HS-5 (cell line): Measurements from ENCODE around the gene ARRDC4.

Experiments used
- DNase-seq: peaks from one replicate; pipeline ENCODE4 v3.0.0-alpha.2; 2012; ENCODE audit warnings: low read depth

Gene ARRDC4, protein sequence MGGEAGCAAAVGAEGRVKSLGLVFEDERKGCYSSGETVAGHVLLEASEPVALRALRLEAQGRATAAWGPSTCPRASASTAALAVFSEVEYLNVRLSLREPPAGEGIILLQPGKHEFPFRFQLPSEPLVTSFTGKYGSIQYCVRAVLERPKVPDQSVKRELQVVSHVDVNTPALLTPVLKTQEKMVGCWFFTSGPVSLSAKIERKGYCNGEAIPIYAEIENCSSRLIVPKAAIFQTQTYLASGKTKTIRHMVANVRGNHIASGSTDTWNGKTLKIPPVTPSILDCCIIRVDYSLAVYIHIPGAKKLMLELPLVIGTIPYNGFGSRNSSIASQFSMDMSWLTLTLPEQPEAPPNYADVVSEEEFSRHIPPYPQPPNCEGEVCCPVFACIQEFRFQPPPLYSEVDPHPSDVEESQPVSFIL

DNA sequence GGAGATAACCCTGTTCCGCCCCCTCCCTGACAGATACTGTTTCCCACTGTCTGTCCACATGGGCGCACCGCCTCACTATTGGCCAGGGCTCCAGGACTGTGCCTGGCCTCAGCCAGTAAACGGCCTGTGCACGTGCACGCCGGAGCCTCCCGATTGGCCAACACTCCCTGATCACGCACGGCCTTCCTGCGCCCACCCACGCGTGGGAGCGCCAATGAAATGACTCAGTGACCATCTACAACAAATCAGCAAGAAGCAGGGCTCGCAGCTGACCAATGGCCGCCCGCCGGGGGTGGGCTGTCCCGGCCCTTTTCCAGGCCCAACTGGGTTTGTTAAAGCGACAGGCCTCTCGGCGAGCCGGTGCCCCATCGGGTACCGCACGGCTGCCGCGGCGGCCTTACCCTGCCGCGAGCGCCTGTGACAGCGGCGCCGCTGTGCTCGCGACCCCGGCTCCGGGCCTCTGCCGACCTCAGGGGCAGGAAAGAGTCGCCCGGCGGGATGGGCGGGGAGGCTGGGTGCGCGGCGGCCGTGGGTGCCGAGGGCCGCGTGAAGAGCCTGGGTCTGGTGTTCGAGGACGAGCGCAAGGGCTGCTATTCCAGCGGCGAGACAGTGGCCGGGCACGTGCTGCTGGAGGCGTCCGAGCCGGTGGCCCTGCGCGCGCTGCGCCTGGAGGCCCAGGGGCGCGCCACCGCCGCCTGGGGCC is at the start of gene ARRDC4:
ARRDC4 (plus strand) TSS at position 340 of the 703 bp plus-strand sequence; CDS start at position 499, 159 bp downstream.
- peak; percentile 96 for DNase-seq

DNA sequence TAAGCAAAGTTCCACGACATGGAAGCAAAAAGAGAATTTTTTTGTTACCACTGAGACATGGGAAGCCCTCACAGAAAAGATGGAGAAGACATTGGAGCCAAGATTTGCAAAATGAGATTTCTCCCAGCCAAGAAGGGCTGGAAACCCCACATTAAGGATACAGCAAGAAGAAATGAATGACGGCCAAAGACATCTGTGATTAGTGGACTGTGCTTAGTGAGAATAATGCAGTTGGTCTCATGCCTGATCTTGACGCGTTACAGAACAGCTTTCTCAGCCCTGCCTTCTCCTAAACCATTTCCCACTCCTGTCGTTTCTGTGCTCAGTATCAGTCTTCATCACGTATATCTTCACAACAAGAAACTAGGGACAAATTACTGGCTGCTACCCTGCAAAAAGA is 45.8 kb upstream of the ARRDC4 start:
- no peak for DNase-seq

DNA sequence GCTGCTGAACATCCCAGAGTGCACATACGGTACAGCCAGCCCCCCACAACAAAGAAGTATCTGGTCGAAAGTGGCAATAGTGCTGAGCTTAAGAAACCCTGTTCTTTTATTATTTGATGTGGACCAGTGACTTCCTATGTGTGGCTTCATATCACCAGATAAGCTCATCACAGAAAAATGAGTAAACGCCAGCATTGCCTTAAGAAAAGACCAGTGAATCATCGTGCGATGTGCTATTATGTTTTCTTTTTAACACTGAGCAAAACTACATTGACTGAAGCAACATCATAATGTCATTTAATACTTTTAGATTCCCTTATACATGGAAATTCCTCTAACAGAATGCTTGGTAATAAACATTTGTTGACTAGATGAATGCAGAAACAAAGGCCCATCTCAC is 45.2 kb upstream of the ARRDC4 start:
- DNase-seq: no peak

DNA sequence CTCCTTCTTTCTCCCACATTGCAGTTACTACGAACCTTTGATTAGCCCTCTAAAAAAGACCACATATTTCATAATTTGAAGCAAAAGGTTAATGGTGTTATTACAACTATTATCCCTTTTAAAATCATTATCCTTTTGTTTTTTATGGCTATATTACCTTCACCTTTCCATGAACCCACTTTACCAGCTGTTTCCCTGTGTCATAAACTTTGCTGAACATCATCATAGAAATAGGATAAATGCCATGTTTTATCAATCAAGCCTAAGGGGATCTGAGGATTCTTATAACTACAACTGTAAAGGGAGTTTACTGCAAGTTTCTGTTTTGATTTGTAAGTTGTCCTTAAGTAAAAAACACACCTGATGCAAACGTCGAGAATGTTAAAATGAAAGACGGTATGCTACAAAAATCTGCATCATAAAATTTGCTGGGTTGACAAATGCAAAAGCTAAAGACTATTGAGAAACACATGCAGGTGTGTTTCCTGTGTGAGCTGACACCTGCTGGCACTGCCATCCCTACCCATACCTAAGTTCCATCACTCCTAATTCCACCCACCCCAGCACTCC is 39.1 kb upstream of the ARRDC4 start:
- no peak for DNase-seq

DNA sequence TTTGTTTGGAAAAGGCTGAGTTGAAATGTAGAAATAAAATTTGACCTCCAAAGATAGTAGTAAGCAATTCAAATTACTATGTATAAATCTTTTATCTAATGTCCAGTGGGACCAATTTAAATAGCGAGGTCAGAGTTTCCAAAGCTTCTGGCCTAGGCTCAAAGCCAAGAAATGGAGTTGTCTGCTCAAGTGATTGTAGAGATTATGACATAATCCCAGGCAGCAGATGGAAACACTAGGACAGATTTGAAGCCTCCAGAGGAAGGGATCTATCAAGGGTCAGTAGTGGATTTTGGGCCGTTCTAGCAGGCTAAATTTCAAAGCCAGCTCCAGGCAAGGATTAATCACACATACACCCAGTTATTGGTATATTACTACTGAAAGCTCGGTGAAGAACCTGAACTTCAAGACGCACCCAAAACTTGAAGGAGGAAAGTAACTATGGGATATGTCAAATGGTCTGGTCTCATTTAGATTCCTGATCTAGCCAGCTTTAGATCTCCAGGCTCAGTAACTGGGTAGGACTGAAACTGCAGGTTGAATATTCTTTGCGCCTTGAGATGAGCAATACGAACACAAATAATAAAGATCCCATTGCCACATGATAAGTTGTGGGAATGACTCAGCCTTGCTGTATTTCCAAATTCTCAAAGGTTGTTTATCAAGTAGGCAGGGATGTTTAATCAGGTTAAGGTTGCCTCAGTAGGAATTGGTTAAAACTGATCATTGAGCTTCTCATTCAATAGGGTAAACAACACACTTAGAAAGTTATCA is 30.9 kb upstream of the ARRDC4 start:
- DNase-seq: no peak

DNA sequence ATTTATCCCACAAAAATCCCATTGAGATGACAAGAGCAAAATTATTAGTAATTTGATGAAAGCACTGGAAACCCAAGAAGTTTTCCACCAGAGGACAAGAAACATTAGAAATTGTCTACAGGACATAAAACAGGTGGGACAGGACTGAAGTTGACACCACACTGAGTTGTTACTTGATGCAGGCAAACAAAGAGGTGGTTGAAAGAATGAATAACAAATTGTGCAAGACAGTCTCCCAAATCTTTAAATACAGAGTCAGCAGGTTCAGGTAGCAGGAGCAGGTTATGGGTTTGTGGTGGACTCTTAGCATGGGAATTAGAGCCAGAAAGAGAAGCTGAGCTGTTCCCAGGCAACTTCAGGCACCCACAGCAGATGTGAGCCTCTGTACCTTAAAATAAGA is 30.3 kb upstream of the ARRDC4 start:
- DNase-seq: no peak

DNA sequence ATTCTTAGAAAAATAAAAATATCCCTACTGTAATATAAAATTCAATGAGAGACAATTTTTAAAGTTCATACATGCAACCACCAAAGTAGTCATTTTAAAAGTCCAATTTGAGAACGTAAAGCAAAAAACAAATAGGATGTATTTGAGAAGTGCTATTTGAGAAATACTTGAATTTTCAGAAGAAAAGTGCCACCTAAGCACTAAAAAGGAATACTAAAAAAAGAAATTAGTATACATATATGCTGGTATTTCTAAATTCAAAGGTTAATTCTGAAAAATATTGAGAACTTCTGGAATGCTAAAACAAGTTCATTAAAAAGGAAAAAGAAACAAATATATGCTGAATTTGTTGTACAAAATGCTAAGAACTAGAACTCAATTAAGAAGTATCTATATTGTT is 29.2 kb upstream of the ARRDC4 start:
- DNase-seq: no peak

DNA sequence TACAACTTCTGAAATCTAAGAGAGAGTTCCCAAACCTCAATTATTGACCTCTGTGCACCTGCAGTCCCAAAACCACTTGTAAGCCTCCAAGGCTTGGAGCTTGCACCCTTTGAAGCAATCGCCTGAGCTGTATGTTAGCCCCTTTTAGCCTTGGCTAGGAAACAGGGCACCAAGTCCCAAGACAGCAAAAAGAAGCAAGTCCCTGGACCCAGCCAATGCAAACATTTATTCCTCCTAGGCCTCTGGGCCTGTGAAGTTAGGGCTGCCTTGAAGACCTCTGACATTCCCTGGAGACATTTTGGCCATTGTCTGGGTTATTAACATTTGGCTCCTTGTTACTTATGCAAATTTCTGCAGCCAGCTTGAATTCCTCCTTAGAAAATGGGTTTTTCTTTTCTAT is 26.9 kb upstream of the ARRDC4 start:
- DNase-seq: no peak

DNA sequence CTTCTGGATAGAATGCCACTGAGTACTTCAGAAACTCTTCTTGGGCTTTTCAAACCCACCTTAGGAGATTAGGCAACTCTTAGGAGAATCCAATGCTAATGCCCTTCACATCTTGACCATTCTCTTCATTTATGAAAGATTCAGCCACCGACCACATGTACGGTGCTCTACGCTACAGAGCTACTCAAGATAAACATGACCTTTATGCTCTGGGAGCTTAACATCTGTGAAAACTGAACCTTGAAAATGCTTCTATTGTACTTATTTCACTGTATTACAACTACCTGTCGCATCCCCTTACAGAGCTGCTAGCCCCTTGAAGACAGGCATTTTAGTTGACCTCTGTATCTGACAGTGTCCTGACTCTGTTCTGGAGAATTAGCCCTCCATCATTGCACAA is 19.5 kb upstream of the ARRDC4 start:
- no peak for DNase-seq

DNA sequence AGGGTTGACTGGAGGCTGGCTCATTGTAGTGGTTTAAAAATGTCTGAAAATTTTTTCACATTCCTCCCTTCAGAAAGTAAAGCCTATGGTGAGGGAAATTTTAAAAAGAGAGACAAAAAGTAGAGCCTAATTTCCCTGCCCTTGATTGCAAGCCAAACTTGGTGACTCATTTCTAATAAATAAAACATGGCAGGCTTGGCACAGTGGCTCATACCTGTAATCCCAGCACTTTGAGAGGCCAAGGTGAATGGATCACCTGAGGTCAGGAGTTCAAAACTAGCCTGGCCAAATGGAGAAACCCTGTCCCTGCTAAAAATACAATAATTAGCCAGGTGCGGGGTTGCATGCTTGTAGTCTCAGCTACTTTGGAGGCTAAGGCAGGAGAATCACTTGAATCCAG is 18.9 kb upstream of the ARRDC4 start:
- no peak for DNase-seq

DNA sequence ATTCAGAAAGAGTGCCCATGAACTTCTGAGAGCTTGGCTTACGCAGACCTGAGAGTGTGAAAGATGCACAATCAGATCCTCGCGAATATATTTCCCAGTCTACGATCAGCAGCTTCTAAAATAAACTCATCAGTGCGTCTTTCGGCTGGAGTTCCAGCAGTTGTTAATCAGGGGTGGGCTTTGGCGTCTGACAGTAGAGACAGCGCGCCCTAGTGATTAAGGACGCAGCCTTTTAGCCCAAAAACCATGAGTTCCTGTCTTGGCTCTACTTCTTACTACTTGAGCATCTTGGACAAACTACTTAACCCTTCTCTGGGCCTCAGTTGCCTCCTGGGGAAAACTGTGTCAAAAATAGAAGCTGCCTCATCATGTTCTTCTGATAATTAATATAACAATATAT is 15.8 kb upstream of the ARRDC4 start:
- no peak for DNase-seq

DNA sequence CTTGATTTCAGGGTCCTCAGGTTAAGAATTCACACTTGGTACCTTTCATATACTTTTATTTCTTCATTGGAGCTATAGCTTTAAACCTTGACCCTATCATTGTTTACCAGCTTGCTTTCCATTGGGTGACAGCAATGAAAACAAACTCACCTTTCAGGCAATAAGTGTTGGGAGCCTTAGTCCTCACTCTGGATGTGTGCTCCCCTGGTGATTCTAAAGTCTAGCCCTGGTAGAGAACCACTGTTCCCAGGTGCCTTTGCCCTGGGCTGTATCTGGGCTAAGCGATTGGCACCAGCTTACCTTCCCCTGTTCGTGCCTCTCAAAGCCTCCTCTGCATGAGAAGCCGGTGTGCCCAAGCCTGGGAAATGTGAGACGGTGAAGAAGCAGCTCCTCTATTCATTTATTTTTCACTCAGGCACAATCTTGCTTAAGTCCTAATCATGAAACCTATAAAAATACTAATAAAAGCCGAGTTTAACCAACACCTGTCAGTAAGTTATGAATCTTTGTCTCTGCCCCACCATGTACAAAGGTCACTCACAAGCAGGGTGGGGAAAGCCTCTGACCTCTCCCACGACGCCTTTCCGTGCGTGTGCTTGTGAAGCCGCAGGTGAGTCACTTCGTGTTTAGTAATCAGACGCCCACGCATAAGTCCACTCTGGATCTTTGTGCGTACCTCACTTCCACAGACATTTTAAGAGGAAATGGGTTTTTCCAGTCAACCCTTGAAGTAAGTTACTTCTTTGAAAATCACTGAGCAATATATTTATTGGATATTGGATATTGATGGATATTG is 12.8 kb upstream of the ARRDC4 start:
- no peak for DNase-seq

DNA sequence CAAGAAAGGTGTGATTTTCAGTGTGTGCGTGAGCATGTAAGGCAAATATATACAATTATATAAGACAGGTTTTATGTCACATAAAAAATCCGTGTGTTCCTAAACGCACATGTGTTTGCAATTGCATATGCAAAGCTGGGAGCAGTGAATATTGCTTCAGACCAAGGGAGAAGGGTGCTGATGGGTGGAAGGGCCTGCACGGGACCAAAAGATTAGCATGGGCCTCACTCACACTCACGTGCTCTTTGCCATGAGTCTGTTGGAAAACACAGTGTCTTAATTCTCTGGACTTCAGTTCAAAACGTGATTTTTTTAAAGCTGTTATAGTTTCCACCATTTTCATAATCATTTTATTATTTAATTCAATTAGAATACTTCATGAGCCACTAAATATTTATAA is 7.2 kb upstream of the ARRDC4 start:
- no peak for DNase-seq

DNA sequence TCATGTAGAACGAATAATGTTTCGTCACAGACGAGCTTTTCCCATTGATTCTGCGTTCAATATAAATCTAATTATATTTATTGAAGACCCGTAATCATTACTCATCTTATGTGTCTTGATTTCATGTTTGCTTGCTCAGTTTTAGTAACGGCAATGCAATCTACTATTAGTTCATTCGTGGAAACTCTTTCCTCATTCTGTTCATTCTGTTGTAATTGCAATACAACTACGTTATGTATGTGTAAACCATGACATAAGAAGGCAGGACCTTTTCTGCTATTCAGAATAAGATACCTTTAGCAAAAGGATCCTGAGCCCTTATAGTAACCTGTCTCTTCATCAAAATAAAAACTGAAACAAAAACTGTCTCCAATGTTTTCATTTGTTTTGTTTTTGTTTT is 6.8 kb upstream of the ARRDC4 start:
- no peak for DNase-seq

DNA sequence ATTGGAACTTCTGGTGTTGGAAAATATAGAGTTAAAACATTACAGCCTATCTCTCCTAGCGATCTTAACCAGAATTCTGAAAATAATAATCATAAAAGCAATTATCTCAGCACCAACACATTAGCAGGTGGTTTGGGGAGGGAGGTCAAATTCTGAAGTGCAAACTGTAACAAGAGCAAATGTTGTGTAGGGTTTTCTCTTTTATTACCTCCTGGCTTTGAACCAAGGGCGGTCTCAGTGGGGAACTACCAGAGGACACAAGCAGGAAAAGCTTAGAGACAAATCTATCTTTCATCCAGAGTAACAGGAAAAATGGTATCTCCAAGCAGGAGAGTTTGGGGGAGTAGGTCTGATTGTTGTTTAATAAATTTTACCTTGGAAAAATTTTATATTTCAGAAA is 5.5 kb upstream of the ARRDC4 start:
- no peak for DNase-seq

DNA sequence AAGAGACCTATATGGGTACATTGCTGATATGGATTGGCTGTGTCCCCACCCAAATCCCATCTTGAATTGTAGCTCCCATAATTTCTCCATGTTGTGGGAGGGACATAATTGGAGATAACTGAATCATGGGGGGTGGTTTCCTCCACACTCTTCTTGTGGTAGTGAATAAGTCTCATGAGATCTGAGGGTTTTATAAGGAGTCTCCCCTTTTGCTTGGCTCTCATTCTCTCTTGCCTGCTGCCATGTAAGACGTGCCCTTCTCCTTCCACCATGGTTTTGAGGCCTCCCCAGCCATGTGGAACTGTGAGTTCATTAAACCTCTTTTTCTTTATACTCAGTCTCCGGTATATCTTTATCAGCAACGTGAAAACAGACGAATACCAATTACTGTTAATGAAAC is 5.0 kb upstream of the ARRDC4 start:
- DNase-seq: no peak

DNA sequence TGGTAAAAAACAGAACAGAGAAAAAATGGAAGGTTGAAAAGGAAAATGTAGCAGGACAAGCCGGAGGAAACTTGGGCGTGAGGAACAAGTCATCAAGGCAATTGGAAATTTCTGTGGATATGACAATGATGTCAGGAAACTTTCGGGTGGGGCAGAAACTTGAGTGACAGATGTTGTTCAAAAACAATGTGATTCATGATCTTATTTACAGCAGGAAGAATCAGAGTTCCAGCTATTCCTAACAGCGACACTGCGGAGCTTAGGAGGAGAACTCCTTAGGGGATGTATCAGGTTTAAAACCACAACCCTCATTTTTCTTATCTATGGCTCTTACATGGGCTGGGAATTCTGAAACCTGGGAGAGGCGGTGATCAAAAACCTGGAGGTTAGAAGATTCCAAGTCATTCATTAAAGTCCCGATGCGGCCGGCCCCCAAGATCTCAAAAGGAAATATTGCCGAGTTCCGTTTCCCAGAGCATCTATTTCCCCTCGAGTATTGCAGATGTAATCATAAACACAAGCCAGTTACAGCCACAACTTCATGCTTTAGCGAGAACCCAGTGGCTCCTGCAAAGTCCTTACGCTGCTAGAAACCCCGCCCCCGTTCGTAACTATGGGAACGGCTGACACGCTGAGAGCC is 659 bp upstream of the ARRDC4 start:
- no peak for DNase-seq

DNA sequence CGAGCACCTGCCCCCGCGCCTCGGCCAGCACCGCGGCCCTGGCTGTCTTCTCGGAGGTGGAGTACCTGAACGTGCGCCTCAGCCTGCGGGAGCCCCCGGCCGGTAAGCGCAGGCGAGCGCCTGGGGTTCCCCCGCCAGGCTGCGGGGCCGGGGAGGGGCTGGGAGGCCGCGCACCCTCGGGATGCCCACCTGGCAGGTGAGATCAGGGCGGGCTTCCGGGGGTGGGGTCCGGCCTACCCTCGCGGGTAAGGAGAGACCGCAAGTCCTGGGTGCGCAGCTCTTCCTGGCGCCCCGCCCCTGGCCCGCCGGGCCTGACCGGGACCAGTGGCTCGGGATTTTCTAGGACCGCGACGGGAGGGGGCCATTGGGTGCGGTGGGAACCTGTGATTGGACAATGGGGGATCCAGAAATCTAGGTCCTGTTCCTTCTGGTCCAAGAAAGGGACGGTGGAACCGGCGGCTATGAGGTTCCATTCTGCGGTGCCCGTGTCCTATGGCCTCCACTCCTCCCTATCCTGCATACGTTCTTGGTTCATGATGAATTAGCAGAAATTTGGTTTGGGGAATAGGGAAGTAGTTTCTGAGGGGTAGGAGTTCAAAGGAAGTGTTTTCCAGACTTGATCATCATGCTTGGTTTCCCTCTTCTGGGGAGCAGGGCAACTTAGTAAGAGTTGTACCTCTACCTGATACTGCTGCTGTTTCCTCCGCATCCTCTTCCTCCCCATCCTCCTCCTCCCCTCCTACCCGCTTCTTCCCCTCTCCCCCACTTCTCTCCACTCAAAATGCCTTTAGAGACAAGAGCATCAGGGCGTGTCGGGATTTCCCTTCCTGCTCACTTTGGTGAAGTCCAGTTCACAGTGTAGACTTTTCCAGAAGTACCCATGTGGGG is 808 bp downstream of the ARRDC4 start:
- DNase-seq: no peak

DNA sequence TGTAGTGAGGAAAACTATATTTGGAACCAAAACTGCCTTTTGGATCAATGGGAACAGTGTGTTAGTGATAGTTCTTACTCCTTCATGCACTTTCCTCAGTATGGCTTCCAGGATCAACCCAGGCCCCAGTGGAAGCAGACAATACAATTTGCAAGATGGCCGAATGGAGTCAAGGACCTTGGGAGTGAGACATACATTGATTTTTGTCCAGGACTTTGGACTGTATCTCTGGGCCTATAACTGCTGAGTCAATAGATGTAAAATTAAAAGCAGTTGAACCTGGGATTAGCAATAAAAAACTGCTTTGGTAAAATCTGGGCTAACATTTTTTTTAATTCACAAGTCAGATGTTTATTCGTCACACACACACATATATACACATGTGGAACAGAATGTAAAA is 1.8 kb downstream of the ARRDC4 start:
- DNase-seq: no peak

DNA sequence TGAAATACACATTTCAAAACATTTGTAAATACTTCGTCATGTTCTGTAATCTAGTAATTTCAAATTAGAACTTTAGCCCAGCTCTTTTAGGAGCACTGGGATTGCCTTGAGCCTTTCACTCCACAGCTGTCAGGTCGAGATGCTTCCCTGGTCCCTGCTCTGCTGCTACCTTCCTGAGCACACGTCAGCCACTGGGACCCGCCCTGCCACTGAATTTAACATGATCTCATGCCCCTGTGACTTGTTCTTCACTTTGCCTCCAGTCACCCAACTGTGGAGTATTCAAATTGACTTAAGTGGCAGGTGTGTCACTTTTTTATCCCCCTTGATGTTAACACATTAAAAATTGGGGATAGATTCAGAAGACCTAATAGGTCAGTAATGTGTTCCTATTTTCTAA is 3.3 kb downstream of the ARRDC4 start:
- DNase-seq: no peak
